GM12874 (cell line): ENCODE results near the gene SPATA31E1.

Experiments used
- CTCF ChIP-seq: IDR thresholded peaks from 2 replicates; pipeline ENCODE4 v1.5.1; 2011; ENCODE audit warnings: low read depth, mild to moderate bottlenecking, control low read depth, low read length, moderate library complexity; ENCODE audit not compliant: insufficient read depth

SPATA31E1 gene

GRCh38 chr9:87849144-87849758 lies 33.4 kb upstream of the SPATA31E1 start:
- no peak for TF ChIP-seq CTCF

- no peak for TF ChIP-seq CTCF
Observed at GRCh38 chr9:87850391-87850790, 32.3 kb upstream of the SPATA31E1 start.

- TF ChIP-seq CTCF: no peak
Observed at GRCh38 chr9:87853302-87853701, 29.4 kb upstream of the SPATA31E1 start.

GRCh38 chr9:87853876-87854579 lies 28.6 kb upstream of the SPATA31E1 start:
- TF ChIP-seq CTCF: no peak

- TF ChIP-seq CTCF: no peak
Observed at GRCh38 chr9:87854580-87854955, 28.1 kb upstream of the SPATA31E1 start.

GRCh38 chr9:87855061-87855460 lies 27.6 kb upstream of the SPATA31E1 start:
- TF ChIP-seq CTCF: no peak

- no peak for TF ChIP-seq CTCF
Observed at GRCh38 chr9:87857141-87857947, 25.3 kb upstream of the SPATA31E1 start.
